HG03457 (cell line): ENCODE data around the gene AASDH.

Experiments
- ATAC-seq: cut with Tn5 transposase; IDR thresholded peaks from one replicate; pipeline ENCODE4 v1.9.1; 2021; ENCODE audit warnings: moderate number of reproducible peaks; ENCODE audit not compliant: unreplicated experiment

The AASDH gene

GRCh38 chr4:56288663-56289062, 98.6 kb downstream of the AASDH start:
- ATAC-seq = no peak
